Fibroblast of skin of right biceps (primary cell): ENCODE results near the gene CLSTN2.

Experiments
- DNase-seq: peaks from one replicate; pipeline ENCODE4 v3.0.0-alpha.2; 2013

The CLSTN2 gene

DNA sequence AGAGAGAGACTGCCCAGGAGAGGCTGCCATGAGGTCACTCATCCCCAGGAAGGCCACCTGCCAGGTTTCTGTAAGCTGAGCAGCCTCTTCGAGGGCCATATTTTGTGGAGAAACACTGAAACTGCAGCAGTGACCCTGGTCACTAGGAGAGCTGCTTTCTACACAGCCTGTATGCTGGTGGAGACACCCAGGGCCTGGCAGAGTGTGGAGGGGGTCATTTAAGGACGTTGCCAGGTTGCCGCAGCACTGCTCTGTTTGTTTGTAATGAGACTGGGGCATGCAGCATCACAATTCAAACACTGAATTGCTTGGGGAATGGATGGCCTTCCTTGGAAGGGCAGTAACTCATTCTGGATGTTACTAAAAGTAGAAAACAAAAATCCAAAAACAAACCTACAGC, 638.0 kb downstream of the CLSTN2 start:
- DNase-seq, result no peak

DNA sequence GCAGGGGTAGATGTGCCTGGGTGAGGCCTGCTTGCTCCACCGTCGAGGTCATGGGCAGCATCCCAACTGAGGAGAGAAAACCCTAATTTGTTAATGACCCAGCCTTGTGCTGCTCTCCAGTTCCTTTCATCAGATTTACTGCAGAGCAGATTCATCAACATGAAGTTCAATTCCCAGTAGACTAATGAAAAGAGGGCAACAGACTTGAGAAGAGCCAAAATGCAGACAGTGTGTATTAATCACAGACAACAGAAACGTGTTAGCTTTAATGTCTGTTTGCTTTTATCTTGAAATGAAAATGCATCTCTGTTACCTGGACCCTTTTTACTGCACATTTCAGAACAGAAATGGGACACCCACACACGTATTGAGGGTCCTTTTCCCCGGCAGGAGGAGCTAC, 639.4 kb downstream of the CLSTN2 start:
- DNase-seq, result no peak

DNA sequence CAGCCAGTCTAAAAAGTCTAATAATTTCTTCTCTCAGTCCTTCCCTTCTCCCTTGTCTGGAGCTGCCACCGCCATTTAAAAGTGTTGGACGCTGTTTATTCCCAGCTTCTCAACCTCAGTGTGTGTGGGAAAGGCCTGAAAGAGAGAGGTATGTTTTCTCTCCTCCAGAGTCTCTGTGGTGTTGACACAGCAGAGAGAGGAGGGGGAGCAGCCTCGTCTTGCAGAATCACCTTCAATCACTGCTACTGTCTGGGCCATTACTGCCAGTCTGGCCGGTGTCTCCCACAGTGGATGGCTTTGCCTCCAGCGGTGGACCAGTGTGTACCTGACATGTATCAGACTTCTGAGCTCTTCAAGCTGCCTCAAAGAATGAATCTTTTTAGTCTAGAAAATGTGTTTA, 641.5 kb downstream of the CLSTN2 start:
- no peak for DNase-seq

DNA sequence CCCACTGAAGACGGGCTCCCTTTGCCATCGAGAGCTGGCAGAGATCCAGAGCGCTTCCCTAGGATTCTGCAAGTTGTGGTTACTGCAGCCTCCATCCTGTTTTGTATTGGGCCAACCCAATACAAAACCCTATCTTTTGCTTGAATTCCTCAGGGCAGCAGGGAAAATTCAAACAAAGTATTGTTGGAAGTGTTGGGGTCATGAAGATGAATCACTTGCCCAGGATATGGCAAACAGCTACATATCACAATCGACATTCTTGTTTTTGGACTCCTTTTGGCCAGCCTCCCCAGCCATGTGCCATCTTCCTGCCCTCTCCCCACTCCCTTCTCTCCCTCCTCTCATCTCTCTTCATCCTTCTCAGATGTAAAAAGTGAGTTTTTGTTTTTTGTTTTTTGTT, 642.9 kb downstream of the CLSTN2 start:
- no peak for DNase-seq

DNA sequence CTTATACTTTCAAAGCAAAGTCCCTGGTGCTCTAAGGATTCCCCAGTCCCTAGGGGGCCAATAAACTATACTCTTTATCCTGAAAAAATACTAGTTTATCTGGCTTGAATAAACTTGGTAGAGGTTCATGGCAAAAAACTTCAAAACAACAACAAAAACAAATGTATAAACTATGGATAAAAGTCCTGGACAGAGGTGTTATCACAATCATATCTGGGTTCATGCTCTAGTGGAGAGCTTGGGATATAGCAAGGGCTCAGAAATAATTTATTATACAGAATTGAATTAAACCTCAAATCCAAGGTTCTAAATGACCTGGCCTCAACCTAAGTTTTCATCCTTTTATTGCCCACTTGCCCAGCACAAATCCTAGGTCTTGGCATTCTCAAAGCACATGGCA, 644.3 kb downstream of the CLSTN2 start:
- DNase-seq, result no peak

DNA sequence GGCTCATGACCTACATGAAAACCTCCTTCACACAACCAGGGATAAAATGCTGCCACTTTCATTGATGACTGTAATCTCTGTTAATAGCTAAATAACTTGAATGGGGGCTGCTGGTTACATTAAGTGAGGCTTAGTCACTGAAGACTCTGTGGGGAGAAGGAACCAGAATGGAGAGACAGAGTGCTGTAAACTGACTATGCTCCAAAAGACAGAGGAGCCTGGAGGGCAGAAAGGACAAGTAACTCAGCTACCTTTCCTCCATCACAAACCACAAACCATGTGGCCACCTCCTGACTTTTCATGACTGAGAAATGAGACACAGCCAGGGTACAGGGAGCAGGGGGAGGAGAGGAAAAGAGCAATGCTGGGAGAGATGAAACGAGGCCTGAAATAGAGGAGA, 645.8 kb downstream of the CLSTN2 start:
- DNase-seq, result no peak

DNA sequence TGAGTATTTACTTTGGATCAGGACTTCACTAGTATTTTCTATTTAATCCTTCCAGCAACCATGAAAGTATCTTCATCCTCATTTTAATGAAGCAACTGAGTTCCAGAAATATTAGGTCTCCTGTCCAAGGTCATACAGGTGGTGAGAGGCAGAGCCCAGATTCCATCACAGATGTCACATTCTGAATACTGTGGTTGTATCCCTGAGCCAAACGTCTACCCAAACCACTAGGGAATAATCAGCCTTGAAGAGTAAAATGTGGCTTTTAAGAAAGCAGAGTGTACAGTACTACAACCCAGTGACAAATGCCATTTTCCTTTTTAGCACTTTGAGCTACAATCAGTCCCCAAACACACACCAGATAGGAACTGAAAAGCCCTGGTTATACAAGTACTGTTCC, 649.6 kb downstream of the CLSTN2 start:
- DNase-seq, result no peak

DNA sequence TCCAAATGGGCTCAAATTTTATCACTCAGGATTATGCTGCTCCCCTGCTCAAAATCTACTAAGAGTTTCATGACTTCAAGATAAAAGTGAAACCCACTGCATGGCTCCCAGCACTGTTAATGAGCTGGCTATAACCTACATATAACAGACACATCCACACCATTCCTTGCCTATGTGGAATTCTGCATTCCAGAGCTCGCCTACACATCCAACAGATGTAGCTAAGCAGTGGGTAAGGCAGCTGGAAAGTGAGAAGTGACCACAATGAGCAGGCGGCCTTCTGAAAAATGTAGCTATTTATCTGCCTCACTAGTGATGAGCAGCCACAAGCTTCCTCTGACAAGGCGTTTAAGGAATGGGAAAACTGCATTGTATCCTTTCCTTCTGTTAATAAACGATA, 650.8 kb downstream of the CLSTN2 start:
- DNase-seq, result peak; percentile 51

DNA sequence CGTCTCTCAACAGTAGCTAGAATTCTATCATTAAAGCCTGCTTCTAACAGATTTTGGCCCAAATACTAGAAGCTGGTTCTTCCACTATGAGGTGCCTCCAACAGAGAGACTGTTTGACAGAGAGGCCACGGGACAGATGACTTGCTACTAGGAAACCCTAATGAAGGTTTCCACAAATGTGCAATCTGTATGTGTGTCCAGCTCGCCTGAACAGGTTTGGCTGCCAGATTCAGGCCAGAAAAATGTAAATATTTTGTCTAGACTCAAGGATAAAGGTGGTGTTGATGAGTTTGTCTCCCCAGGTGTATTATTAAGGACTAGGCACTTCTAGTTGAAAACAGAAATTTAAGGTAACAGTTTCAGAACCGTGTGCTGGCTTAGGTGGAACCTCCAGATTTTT, 651.3 kb downstream of the CLSTN2 start:
- DNase-seq, result no peak

DNA sequence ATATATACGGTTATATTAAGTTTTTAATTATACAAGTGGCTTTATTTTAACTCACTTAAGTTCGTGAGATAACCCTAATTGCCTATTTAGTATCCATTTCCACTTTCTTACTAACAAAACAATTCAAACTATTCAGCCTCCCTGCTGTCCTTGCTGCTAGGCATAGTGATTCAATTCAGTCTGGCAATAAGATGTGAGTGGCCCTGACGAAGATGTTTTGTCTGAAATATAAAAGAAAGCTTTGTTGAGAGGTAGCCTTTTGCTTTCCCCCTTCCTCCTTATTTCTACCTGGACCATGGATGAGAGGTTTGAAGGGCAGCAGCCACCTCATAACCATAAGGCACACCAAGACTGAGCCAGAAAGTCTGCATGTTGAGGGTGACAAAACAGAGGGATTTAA, 653.6 kb downstream of the CLSTN2 start:
- no peak for DNase-seq

DNA sequence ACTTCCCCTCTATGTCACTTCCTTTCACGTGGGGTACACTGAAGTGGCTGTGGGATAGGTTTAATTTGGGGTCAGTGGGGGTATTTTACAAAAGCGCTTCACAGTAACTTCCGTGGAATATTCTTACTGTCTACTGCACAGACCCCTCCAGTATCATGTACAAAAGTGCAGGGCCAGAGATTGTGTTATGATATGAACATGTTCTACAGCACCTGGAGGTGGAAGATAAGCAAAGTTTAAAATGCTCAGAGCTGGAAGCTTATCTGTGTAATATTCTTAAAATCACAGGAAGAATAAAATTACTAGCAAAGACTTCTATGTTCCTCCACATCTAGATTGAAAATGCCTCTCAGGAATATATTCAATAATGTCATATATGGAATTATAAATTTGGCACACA, 658.8 kb downstream of the CLSTN2 start:
- no peak for DNase-seq

DNA sequence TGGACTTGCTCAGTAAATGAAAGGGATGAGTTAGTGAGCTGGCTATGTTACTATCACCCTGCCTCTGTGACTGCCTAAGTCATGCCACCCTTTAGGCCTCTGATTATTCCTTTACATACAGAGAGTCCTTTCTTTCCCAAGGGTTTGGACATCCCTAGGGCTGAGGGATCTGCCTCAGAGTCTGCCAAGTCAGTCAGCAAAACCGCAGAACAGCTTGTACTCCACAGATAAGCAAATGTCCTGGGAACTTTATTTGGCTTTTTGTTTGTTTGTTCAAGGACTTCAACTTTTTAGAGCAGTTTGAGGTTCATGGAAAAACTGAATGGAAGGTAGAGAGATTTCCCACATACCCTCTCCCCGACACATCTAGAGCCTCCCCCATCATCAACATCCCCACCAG, 660.3 kb downstream of the CLSTN2 start:
- no peak for DNase-seq

DNA sequence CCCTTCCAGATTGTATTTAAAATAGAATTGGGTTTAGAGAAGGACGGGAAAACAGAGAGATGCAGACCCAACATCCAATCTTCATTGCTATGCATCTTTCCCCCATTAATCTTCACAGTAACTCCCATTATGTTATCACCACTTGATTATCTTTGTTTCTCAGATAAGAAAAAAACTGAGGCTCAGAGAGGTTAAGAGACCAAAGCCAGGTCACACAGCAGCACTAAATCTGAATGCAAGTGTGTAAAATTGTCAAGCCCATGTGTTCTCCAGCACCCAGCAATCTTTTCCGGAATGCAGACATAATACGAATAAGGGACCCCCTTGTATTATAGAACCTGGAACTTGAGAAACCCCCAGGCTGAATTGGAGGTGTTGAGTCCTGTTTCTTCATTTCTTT, 662.4 kb downstream of the CLSTN2 start:
- DNase-seq, result no peak

DNA sequence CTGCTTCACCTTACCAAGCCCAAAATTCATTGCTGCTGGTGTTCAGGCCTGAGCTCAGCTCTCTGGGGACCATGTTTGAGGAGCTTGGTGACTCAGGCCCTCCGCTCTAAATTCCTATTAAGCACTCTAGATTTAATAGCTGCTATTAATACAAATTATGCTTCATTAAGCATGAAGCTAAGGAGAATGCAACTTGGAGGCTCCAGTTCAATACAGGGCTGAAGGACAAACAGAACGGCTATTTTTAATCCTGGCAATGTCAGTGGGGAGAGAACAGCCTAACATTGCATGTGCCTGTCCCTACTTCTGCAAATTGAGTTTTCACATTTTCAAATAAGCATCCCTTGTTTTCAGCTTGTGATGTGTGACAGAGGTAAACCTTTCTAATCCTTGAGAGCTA, 662.8 kb downstream of the CLSTN2 start:
- DNase-seq, result no peak

DNA sequence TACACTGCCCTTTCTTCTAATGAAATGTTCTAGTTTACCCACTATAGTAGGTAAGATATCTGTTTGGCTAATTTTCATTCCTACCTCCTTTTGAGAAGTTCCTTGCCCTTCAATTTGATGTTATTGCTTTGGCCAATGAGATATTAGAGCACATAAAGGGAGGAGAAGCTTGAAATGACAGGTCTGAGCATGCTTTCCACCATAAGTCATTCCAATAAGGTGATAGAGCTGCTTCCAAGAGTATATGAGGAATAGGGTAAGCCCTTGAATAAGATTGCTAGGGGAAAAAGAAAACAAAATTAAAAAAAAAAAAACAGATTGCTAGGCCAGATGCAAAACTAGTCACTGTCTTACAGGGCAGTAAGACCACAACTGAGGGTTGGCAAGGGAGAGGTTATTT, 664.0 kb downstream of the CLSTN2 start:
- no peak for DNase-seq

DNA sequence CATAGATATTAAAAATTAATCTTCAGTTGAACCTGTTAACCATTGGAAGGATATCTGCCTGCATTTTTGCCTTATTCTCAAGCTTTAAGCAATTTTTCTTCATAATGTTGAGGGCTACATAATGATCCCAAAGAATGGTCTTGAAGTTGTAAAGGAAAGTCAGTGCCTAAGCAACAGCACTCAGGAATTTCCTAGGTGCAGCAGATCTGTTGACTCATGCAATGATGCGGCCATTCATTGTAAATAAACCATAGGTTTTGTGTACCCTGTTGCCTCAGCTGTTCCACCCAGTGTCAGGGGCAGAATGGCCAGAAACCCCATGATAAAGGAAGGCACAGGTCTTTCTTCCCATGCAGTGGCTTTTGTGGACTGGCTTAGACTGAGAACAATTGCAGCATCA, 664.5 kb downstream of the CLSTN2 start:
- DNase-seq, result no peak

DNA sequence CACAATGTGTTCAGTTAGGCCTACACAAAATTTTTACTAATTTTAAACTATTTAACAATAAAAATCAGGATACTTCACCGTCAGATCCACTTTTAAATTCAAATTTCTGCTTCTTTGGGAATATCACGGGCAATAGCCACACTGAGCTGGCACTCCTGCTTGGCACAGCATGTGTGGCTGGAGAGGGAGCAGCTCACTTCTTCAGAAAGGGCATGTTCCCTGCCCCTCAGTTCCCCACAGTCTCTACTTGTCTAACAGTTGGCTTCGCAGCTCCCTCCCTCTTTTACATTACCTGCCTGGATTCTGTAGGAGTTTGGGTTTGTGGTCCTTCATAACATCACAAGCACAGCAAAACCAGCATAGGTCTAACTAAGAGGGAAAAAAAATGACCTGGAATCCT, 666.9 kb downstream of the CLSTN2 start:
- no peak for DNase-seq

DNA sequence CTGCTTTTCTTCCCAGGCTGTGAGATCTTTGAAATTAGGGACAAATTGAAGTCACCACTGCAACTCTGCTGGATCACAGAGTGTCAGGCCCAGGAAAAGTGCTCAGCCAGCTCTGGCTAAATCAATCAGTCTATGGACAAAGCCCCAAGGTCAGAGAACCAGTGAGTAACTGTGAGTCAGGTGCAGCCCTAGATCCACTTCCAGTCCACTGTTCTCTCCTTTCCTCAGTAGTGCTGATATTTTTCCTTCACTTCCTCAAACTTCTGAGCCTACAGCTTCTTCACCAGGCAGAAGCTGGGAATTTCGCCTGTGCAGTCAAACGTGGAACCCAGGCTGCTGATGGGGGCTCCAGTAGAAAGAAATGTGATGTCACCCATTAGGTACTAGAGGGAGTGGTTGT, 667.8 kb downstream of the CLSTN2 start:
- no peak for DNase-seq

DNA sequence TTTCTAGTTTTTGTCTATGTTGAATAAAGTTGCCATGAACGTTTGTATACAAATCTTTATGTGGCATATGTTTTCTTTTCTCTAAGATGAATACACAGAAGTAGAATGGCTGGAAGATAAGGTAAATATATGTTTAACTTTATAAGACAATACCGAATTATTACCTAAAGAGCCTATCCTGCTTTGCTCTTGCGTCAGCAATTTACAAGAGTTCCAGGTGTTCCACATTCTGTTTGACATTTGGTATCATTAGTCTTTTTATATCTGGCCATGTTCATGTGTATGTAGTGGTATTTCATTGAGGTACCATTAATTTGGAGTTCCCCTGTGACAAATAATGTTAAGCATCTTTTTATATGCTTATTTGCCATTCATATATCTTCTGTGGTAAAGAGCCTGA, 668.8 kb downstream of the CLSTN2 start:
- no peak for DNase-seq

DNA sequence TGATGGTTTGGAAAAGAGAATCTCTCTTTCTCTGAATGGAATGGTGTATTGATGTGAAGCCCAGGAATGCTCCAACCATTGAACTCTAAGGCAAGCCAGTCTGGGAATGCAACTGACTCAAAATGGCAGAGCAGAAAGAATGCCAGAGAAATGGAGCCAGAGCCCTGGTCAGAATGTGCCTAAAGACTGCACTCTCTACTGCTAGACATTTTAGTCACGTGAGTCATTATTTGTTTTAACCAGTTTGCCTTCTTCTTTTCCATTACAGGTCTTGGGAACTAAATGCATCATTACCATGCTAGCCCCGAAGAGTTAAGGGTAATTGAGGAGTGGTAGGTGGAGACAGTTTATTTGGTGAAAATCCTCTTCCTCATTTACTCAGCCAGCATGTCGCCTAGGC, 675.6 kb downstream of the CLSTN2 start:
- no peak for DNase-seq

DNA sequence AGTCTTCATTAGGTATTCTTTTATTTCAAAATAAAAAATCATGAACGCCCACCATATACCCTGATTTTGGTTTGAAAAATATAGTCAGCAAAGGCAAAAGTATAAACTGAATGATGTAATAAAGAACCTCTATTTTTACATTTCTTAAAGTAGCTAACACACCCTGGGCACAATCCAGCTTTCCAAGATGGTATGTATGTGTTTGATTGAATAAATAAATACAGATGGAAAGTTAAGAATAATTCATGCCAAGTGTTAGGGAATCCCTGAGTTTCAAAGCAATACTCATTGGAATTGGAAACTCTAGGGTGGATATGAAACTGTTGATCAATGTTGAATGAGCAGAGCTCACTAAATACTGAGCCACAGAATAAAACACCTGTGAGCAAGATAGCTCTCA, 679.0 kb downstream of the CLSTN2 start:
- DNase-seq, result no peak

DNA sequence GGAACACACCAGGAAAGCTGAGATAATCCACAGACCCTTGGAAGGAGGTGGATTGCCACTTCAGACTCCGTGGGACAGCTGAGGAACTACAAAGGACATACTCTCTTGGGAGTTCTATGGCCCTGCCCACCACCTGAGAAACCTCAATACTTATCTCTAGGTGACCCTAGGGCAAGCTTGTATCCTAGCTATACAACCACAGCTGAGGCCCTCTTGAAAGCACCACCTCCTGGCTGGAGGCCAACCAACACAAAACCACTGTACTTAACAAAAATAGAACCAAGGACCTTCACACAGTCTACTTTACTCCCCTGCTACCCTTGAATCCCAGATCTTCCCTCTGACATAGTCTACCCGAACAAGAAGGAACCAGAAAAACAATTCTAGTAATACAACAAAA, 682.1 kb downstream of the CLSTN2 start:
- no peak for DNase-seq

DNA sequence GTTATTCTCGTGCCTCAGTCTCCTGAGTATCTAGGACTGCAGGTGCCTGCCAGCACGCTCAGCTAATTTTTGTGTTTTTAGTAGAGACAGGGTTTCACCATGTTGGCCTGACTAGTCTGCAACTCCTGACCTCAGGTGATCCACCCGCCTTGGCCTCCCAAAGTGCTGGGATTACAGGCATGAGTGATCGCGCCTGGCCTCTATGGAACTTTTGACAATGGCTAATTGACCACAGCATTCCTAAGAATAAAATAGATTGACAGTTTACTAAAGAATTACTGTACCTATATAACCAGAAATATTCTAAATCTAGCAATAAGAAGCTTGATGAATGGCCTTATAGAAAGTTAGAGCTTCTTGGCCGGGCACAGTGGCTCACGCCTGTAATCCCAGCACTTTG, 691.9 kb downstream of the CLSTN2 start:
- no peak for DNase-seq
